DOHH2 (cell line): ENCODE measurements around the gene MEGF11.

Source experiments
- H3F3A ChIP-seq: fragments of 200-600 bp; sonication (generic), shearing (Covaris generic); 2 replicates; pipeline ENCODE4 v1.6.0; 2016; ENCODE audit warnings: antibody characterized with exemption, mild to moderate bottlenecking; ENCODE audit not compliant: control insufficient read depth, insufficient read depth
- H3K27ac ChIP-seq: fragments of 200-600 bp; sonication (generic); 2 replicates; pipeline ENCODE4 v1.5.1; 2014; ENCODE audit warnings: low read depth, mild to moderate bottlenecking, low read length, moderate library complexity
- H3K27me3 ChIP-seq: fragments of 200-600 bp; sonication (generic); 2 replicates; pipeline ENCODE4 v1.6.1; 2014; ENCODE audit warnings: mild to moderate bottlenecking, low read length, mixed read lengths; ENCODE audit not compliant: control insufficient read depth
- H3K36me3 ChIP-seq: fragments of 200-600 bp; sonication (generic); 2 replicates; pipeline ENCODE4 v1.6.1; 2014; ENCODE audit warnings: mild to moderate bottlenecking, low read length, moderate library complexity, mixed read lengths; ENCODE audit not compliant: control insufficient read depth
- H3K4me1 ChIP-seq: fragments of 200-600 bp; sonication (generic); 2 replicates; pipeline ENCODE4 v1.6.1; 2014; ENCODE audit warnings: mild to moderate bottlenecking, low read length, mixed read lengths; ENCODE audit not compliant: control insufficient read depth
- H3K4me2 ChIP-seq: fragments of 200-600 bp; sonication (generic); 2 replicates; pipeline ENCODE4 v1.6.0; 2014; ENCODE audit warnings: mild to moderate bottlenecking, low read length, moderate library complexity
- H3K4me3 ChIP-seq: fragments of 200-600 bp; sonication (generic); 2 replicates; pipeline ENCODE4 v1.5.1; 2014; ENCODE audit warnings: mild to moderate bottlenecking, low read length, mixed read lengths
- H3K79me2 ChIP-seq: fragments of 200-600 bp; sonication (generic); 2 replicates; pipeline ENCODE4 v1.6.1; 2014; ENCODE audit warnings: mild to moderate bottlenecking, low read length, mixed read lengths; ENCODE audit not compliant: control insufficient read depth
- H3K9me2 ChIP-seq: fragments of 200-600 bp; sonication (generic); replicated peaks from 2 replicates; pipeline ENCODE4 v1.6.1; 2014; ENCODE audit warnings: mild to moderate bottlenecking, low read length, mixed read lengths; ENCODE audit not compliant: control insufficient read depth
- H3K9me3 ChIP-seq: fragments of 200-600 bp; sonication (generic); 2 replicates; pipeline ENCODE4 v1.6.1; 2014; ENCODE audit warnings: antibody characterized with exemption, low read length, mixed read lengths; ENCODE audit not compliant: control insufficient read depth, insufficient read depth
- H4K20me1 ChIP-seq: fragments of 200-600 bp; sonication (generic); 2 replicates; pipeline ENCODE4 v1.6.0; 2014; ENCODE audit warnings: low read depth, mild to moderate bottlenecking, antibody characterized with exemption, low read length, moderate library complexity; ENCODE audit not compliant: control insufficient read depth, insufficient read depth
- EZH2phosphoT487 ChIP-seq: fragments of 200-600 bp; sonication (generic); IDR thresholded peaks from 2 replicates; pipeline ENCODE4 v1.6.1; 2017; ENCODE audit warnings: borderline replicate concordance, mild to moderate bottlenecking, antibody characterized with exemption, low read length, moderate library complexity, mixed read lengths
- TF ChIP-seq, protein P1 (sequence below): fragments of 200-600 bp; sonication (generic); IDR thresholded peaks from one replicate; pipeline ENCODE4 v1.5.1; 2014; ENCODE audit warnings: antibody characterized with exemption, mild to moderate bottlenecking, low read depth, low read length; ENCODE audit not compliant: poor library complexity, severe bottlenecking

The MEGF11 gene

DNA sequence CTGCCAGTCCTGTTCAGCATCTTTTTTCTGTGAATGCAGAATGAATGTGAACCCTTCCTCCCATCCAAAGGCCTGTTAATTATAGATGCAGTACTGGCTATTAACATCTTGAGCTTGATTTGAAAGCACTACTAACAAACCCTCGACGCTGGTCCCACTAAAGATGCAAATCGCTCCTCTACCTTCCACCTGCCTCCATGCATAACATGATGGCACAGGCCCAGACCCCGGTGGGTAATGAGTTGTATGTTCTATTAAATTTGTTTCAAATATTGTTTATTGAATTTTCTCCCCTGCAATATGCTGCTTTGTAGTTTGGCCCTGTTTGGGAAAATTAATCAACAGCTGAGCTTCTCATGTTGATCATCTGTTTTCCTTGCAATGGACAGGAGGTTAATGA, 314.9 kb downstream of the MEGF11 start:
- no peaks in the 10 kb centered on the region for H3K79me2 ChIP-seq
- H3K4me2 ChIP-seq, result no peak overlapping the region
- no peaks in the 10 kb centered on the region for H3F3A ChIP-seq
- no peaks in the 10 kb centered on the region for H3K9me2 ChIP-seq
- no peak for TF ChIP-seq EZH2phosphoT487
- TF ChIP-seq, protein P1, sequence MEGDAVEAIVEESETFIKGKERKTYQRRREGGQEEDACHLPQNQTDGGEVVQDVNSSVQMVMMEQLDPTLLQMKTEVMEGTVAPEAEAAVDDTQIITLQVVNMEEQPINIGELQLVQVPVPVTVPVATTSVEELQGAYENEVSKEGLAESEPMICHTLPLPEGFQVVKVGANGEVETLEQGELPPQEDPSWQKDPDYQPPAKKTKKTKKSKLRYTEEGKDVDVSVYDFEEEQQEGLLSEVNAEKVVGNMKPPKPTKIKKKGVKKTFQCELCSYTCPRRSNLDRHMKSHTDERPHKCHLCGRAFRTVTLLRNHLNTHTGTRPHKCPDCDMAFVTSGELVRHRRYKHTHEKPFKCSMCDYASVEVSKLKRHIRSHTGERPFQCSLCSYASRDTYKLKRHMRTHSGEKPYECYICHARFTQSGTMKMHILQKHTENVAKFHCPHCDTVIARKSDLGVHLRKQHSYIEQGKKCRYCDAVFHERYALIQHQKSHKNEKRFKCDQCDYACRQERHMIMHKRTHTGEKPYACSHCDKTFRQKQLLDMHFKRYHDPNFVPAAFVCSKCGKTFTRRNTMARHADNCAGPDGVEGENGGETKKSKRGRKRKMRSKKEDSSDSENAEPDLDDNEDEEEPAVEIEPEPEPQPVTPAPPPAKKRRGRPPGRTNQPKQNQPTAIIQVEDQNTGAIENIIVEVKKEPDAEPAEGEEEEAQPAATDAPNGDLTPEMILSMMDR, result no peak
- H3K4me3 ChIP-seq, result no peak overlapping the region
- H3K9me3 ChIP-seq, result no peaks in the 10 kb centered on the region
- no peaks in the 10 kb centered on the region for H3K4me1 ChIP-seq
- no peak overlapping the region for H3K27ac ChIP-seq
- no peaks in the 10 kb centered on the region for H4K20me1 ChIP-seq
- H3K36me3 ChIP-seq, result no peaks in the 10 kb centered on the region; the same call in 1 of the 2 replicates
- H3K27me3 ChIP-seq, result no peaks in the 10 kb centered on the region

DNA sequence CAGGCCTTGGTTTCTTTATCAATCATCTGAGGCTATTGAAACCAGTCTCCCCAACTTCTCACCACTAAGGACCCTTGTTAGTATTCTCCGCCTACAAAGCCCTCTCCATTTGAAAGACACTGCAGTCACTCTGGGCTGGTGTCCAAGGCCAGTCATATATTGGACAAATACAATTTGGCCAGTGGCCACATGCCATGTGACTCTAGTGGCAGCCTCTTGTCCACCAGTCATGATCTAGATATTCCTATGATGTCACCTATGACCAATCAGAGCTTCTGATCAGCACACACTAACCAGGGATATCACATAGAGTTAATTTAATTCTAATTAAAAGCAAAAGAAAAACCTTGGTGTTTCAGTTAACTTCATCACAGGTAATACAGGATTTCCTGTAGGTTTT, 316.1 kb downstream of the MEGF11 start:
- Histone ChIP-seq H3K27ac (no peak overlapping the region), H3K4me3 (no peak overlapping the region), H3K4me2 (no peak overlapping the region), H3F3A (no peaks in the 10 kb centered on the region), H3K9me2 (no peaks in the 10 kb centered on the region), H4K20me1 (no peaks in the 10 kb centered on the region), H3K79me2 (no peaks in the 10 kb centered on the region), H3K27me3 (no peaks in the 10 kb centered on the region), H3K4me1 (no peaks in the 10 kb centered on the region), H3K9me3 (no peaks in the 10 kb centered on the region), H3K36me3 (no peaks in the 10 kb centered on the region; the same call in 1 of the 2 replicates)
- TF ChIP-seq, protein P1, result no peak
- TF ChIP-seq EZH2phosphoT487, result no peak

DNA sequence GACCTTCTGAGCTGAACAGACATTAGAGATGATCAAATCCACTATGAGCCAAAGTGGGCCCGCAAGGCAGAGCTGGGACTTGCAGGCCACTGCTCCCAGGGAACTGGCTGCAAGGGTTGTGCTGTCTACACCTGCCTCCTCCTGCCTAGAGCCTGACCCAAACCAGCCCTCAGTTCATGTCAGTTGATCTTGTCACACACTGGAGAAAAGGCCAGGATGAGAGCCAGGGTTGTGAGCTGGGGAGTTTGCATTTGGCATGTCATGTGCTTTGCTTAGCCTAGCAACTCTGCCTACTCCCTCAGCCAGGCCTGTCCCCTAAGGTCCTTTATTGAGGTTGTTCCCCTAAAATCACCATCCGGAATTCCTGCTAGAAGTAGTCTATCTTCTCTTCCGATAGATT, 316.5 kb downstream of the MEGF11 start:
- H3K36me3 ChIP-seq, result no peaks in the 10 kb centered on the region; the same call in 1 of the 2 replicates
- H3K9me3 ChIP-seq, result no peaks in the 10 kb centered on the region
- TF ChIP-seq, protein P1, result no peak
- no peak for TF ChIP-seq EZH2phosphoT487
- no peak overlapping the region for H3K27ac ChIP-seq
- no peaks in the 10 kb centered on the region for H3K4me1 ChIP-seq
- no peaks in the 10 kb centered on the region for H3K9me2 ChIP-seq
- H3K4me3 ChIP-seq, result no peak overlapping the region
- H3K79me2 ChIP-seq, result no peaks in the 10 kb centered on the region
- H4K20me1 ChIP-seq, result no peaks in the 10 kb centered on the region
- no peaks in the 10 kb centered on the region for H3F3A ChIP-seq
- H3K4me2 ChIP-seq, result no peak overlapping the region
- H3K27me3 ChIP-seq, result no peaks in the 10 kb centered on the region

DNA sequence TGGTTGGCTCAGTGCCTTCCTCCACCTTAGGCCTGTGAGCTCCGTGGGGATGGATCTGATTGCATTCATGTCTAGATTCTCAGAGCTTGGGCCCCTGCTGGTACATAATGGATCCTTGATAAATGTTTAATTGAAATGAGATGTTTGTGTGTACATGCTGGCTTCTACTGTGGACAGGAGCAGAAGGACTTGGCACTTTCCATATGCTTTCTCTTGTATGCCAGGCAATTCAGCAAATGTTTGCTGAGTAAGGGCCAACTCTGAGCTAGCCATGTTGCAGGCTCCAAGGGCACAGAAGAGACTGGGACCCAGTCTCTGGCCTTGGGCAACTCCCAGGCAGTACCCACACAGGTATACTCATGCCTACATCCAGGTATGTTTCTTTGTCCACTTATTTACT, 317.3 kb downstream of the MEGF11 start:
- Histone ChIP-seq H4K20me1 (no peaks in the 10 kb centered on the region), H3F3A (no peaks in the 10 kb centered on the region), H3K4me1 (no peaks in the 10 kb centered on the region), H3K9me3 (no peaks in the 10 kb centered on the region), H3K79me2 (no peaks in the 10 kb centered on the region), H3K4me2 (no peak overlapping the region), H3K9me2 (no peaks in the 10 kb centered on the region), H3K27ac (no peak overlapping the region), H3K27me3 (no peaks in the 10 kb centered on the region), H3K36me3 (peaks cover 4% of the 10 kb centered on the region), H3K4me3 (no peak overlapping the region)
- TF ChIP-seq, protein P1, result no peak
- TF ChIP-seq EZH2phosphoT487, result no peak
